Ishikawa (cell line): ENCODE results near the gene SIGLEC1.
A peak's percentile ranks its signal among the peaks of the same experiment; 100 is the strongest.

Source experiments
- CREB1 ChIP-seq: IDR thresholded peaks from 2 replicates; pipeline ENCODE4 v1.6.1; 2012; ENCODE audit warnings: low read depth
- EGR1 ChIP-seq: IDR thresholded peaks from 2 replicates; pipeline ENCODE4 v1.6.1; 2012
- EP300 ChIP-seq: IDR thresholded peaks from 2 replicates; pipeline ENCODE4 v1.6.1; 2012; ENCODE audit warnings: borderline replicate concordance
- FOXM1 ChIP-seq: IDR thresholded peaks from 2 replicates; pipeline ENCODE4 v1.6.1; 2012; ENCODE audit warnings: low read depth, borderline replicate concordance
- RAD21 ChIP-seq: IDR thresholded peaks from 2 replicates; pipeline ENCODE4 v1.6.1; 2012; ENCODE audit warnings: low read depth
- TAF1 ChIP-seq: IDR thresholded peaks from 2 replicates; pipeline ENCODE4 v1.6.1; 2012; ENCODE audit warnings: low read depth, mild to moderate bottlenecking
- YY1 ChIP-seq: IDR thresholded peaks from 2 replicates; pipeline ENCODE4 v1.6.1; 2012; ENCODE audit warnings: low read depth
- ZBTB7A ChIP-seq: IDR thresholded peaks from 2 replicates; pipeline ENCODE4 v1.6.1; 2012; ENCODE audit warnings: low read depth
- TF ChIP-seq, protein P1 (sequence below): IDR thresholded peaks from 2 replicates; pipeline ENCODE4 v1.6.1; 2012; ENCODE audit warnings: low read depth, mild to moderate bottlenecking
- TF ChIP-seq, protein P2 (sequence below): IDR thresholded peaks from 2 replicates; pipeline ENCODE4 v1.6.1; 2012

GRCh38 chr20:3744806-3745685 is 32.6 kb upstream of the SIGLEC1 start:
- TF ChIP-seq CREB1 (no peak), YY1 (0 out of 2 replicates have a peak, but pooled peaks have one; percentile 16), EGR1 (no peak), FOXM1 (no peak), ZBTB7A (peak; percentile 23), EP300 (no peak), TAF1 (no peak; the same call in 1 of the 2 replicates), RAD21 (0 out of 2 replicates have a peak, but pooled peaks have one; percentile 17)
- TF ChIP-seq, protein P1, sequence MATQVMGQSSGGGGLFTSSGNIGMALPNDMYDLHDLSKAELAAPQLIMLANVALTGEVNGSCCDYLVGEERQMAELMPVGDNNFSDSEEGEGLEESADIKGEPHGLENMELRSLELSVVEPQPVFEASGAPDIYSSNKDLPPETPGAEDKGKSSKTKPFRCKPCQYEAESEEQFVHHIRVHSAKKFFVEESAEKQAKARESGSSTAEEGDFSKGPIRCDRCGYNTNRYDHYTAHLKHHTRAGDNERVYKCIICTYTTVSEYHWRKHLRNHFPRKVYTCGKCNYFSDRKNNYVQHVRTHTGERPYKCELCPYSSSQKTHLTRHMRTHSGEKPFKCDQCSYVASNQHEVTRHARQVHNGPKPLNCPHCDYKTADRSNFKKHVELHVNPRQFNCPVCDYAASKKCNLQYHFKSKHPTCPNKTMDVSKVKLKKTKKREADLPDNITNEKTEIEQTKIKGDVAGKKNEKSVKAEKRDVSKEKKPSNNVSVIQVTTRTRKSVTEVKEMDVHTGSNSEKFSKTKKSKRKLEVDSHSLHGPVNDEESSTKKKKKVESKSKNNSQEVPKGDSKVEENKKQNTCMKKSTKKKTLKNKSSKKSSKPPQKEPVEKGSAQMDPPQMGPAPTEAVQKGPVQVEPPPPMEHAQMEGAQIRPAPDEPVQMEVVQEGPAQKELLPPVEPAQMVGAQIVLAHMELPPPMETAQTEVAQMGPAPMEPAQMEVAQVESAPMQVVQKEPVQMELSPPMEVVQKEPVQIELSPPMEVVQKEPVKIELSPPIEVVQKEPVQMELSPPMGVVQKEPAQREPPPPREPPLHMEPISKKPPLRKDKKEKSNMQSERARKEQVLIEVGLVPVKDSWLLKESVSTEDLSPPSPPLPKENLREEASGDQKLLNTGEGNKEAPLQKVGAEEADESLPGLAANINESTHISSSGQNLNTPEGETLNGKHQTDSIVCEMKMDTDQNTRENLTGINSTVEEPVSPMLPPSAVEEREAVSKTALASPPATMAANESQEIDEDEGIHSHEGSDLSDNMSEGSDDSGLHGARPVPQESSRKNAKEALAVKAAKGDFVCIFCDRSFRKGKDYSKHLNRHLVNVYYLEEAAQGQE: no peak
- TF ChIP-seq, protein P2, sequence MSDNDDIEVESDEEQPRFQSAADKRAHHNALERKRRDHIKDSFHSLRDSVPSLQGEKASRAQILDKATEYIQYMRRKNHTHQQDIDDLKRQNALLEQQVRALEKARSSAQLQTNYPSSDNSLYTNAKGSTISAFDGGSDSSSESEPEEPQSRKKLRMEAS: peak; percentile 50; the same call in 1 of the 2 replicates
